HG03521 (cell line): ENCODE results near the gene UCKL1.

Experiments
- ATAC-seq: cut with Tn5 transposase; IDR thresholded peaks from one replicate; pipeline ENCODE4 v1.9.1; 2021; ENCODE audit warnings: mild to moderate bottlenecking, moderate library complexity; ENCODE audit not compliant: unreplicated experiment

Gene UCKL1

DNA sequence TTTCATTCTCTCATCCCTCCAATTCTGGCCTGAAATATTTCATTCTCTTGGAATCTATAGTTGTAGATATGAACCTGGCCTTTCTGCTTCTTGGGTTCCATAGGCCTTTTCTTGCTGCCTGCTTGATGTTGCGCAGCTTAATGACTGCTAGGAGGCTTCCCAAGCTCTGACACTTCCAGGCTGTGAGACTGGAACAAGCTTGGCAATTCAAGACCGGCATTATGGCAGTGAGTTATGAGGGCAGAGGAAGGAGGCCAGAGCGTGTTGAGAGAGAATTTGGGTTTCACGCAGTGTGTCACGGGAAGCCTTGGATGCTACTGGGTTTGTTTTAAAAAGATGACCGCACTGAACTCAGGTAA, 62.2 kb downstream of the UCKL1 start:
- no peak for ATAC-seq

- no peak for ATAC-seq
Measured at GRCh38 chr20:63892402-63892801, 63.8 kb downstream of the UCKL1 start.

GRCh38 chr20:63891061-63892002, 64.9 kb downstream of the UCKL1 start:
- ATAC-seq, result no peak

- ATAC-seq, result no peak
Measured at GRCh38 chr20:63890616-63891015, 65.6 kb downstream of the UCKL1 start.

GRCh38 chr20:63890201-63890576, 66.0 kb downstream of the UCKL1 start:
- no peak for ATAC-seq
